ENCODE data around the gene ECM2.

The ECM2 gene

DNA sequence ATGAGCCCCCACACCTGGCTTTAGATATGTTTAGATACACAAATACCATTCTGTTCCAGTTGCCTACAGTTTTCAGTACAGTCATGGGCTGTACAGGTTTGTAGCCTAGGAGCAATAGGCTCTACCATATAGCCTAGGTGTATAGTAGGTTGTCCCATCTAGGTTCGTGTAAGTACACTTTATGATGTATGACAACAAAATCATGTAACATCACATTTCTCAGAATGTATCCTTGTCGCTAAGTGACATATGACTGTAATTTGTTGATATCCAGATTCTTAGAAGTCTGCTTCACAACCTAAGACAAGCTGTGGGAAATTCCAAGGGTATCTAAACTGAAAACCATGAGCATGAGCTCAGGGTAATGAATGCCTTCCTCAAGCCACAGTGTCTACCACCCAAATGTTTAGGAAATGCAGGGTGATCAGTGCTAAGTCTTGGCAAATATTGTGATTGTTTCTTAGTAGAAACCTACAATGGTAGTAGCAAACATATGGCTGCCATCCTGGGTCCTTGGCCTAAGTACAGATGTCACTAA lies 8.4 kb downstream of the ECM2 start:
- DNase-seq: no peak

- no peak for DNase-seq
Measured at GRCh38 chr9:92525306-92525705, 10.5 kb downstream of the ECM2 start.

DNA sequence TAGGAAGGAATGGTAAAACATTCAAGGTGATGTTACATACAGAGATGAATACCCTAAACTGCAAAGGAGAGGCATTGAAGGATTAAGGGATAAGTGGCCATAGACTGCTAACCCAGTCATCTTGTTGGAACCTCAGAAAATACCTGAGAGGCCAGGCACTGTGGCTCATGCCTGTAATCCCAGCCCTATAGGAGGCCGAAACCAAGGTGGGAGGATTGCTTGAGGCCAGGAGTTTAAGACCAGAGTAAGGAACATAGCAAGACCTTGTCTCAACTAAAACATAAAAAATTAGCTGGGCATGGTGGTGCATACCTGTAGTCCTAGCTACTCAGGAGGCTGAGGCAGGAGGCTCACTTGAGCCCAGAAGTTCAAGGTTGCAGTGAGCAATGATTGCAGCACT lies 10.9 kb downstream of the ECM2 start:
- no peak for DNase-seq

- no peak for DNase-seq
Measured at GRCh38 chr9:92522983-92523970, 12.5 kb downstream of the ECM2 start.

DNA sequence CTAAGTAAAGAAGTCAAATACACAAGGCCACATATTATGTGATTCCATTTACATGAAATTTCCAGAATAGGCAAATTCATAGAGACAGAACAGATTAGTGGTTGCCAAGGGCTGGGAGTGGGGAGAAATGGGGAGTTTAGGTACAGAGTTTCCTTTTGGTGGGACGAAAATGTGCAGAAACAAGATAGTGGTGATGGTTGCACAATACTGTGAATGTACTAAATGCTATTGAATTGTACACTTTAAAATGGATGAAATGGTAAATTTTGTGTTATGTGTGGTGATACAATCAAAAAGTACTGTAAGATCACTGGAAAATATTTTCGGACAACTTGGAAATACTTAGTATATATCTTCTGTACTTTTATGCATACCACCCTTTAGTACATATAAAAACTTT lies 15.0 kb downstream of the ECM2 start:
- no peak for DNase-seq

DNA sequence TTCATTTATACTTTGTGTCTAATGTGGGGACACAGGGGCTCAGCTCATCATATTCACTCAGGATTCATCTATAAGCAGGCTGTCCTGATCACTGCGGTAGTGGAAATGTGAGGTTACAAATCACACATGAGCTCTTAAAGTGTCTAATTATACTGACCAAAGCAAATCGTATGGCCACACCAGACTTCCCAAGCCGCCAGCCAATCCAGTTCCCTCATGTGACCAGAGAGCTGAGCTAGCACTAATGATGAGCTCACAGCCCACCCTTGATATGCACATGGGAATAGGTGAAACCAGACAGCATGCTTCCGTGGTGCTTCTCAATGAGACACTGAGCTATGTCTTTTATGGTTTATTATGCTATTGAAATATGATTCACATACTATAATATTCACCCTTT lies 17.6 kb downstream of the ECM2 start:
- no peak for DNase-seq

GRCh38 chr9:92517046-92517445 lies 18.7 kb downstream of the ECM2 start:
- no peak for DNase-seq

DNA sequence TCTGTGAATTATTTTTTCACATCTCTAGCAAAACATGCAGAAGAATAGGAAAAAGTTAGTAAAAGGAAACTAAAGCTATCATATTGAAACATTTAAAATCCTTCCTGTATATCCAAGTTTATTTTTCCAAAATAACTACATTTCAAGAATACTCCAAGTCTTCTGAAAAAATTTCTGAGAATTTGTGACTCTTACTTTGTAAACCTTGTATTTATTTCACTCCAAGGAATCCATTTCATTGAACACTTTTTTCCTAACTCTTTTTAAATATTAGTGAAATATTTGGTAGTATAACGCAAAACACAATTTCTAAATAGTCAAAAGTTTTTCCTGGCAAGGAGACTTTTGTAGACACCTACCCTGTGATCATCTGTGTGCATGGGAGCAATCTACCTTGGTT lies 19.3 kb downstream of the ECM2 start:
- DNase-seq: no peak

GRCh38 chr9:92514635-92515034 lies 21.2 kb downstream of the ECM2 start:
- DNase-seq: no peak

DNA sequence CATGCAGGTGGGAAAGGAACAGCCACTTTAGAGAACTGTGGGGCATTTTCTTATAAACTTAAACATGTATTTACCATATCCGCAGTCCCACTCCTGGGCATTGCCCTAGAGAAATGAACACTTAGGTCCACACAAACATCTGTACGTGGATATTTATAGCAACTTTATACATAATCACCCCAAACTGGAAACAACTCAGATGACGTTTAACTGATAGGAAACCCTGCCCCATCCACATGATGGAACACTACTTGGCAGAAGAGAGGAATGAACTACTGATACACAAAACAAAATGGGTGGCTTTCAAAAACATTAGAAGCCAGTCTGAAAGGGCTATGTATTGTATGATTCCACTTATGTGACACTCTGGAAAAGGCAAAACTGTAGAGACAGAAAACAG lies 22.4 kb downstream of the ECM2 start:
- DNase-seq: no peak

DNA sequence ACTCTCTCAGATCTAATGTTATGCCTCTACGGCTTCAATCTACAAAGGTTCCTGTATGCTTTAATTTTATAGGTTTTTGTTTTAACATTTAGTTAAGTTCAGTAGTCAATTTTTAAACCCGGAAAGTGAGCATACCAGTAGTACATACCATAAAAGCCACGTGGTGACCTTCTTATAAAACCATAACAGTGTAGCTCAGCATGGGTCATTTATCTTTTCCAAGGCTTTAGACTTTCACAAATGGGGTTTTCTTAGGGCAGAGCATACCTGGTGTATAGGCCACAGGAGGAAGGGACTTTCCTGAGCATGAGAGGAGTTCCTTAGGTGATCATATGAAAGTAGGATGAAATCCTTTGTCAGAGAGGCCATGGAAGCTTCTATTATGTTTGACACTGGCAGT lies 23.2 kb downstream of the ECM2 start:
- no peak for DNase-seq

GRCh38 chr9:92510747-92511146 lies 25.0 kb downstream of the ECM2 start:
- no peak for DNase-seq

GRCh38 chr9:92509050-92509449 lies 26.7 kb downstream of the ECM2 start:
- no peak for DNase-seq

DNA sequence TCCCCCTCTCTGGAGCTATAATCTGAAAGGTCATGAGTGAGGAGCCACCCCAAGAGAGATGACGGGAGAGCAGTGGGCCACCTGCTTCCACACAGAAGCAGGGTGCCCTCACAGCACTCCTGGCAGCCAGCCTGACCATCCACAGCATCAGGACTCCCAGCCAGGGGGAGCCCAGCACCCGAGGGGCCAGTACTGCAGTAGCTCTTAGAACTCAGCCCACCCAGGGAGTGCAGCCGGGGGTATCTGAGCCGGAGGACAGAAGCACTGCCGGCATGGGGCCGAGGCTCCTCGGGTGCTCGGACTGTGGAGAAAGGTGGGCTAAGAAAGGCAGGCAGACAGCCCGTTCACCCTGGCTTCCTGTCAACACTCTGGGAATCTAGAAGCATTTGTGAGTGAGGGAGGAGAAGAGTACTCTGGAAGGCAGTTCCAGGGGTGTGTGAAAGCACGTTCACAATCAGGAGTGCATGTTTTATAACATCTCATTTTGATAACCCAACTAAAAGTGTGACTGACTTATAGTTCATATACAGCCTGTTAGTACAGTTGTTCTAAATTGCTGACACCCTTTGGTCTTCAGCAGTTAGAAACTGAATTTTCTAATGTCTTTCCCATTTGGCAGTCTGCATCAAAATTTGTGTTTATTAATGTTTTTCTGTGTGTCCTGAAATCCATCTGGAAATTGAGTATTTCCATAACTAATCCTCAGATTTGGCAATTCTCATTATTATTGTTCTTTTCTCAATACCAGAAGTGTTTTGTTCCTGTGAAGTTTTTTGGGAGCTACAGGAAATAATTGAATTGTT lies 27.6 kb downstream of the ECM2 start:
- DNase-seq: no peak

- DNase-seq: no peak
Measured at GRCh38 chr9:92507496-92507895, 28.3 kb downstream of the ECM2 start.

DNA sequence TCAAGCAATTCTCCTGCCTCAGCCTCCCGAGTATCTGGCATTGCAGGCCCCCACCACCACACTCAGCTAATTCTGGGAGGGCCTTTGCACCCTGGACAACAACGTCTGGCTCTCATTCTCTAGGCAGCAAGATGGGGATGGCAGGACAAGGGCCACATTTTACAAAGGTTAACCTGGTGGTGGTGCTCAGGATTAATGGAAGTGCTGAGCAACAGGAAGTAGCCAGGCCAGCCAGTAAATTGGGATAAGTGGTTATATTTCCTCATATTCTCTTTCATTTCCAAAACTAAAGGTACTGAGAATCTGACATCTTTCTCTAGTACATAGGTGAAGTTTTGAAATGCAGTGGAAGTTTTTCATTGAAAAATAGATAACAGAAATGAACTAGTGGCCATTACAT lies 28.8 kb downstream of the ECM2 start:
- no peak for DNase-seq

- DNase-seq: no peak
Measured at GRCh38 chr9:92506184-92506857, 29.5 kb downstream of the ECM2 start.

GRCh38 chr9:92504881-92505280 lies 30.9 kb downstream of the ECM2 start:
- no peak for DNase-seq

DNA sequence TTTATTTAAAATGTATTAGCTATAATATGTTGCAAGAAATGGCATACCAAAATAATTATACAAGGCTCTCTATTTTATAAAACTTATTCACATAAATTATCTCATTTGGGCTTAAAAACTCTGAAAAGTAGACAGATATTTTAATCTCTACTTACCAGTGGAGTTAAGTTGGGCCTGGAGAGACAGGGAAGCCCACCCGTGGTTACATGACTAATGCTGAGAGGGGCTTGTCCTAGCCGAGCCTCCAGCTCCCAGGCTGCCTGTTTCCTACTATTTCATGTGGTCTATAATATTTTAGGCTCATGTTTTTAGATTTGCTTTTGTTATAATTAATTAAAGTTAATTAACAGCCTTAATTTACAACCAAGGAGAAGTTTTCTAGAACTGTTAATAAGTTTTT lies 32.6 kb downstream of the ECM2 start:
- DNase-seq: no peak

DNA sequence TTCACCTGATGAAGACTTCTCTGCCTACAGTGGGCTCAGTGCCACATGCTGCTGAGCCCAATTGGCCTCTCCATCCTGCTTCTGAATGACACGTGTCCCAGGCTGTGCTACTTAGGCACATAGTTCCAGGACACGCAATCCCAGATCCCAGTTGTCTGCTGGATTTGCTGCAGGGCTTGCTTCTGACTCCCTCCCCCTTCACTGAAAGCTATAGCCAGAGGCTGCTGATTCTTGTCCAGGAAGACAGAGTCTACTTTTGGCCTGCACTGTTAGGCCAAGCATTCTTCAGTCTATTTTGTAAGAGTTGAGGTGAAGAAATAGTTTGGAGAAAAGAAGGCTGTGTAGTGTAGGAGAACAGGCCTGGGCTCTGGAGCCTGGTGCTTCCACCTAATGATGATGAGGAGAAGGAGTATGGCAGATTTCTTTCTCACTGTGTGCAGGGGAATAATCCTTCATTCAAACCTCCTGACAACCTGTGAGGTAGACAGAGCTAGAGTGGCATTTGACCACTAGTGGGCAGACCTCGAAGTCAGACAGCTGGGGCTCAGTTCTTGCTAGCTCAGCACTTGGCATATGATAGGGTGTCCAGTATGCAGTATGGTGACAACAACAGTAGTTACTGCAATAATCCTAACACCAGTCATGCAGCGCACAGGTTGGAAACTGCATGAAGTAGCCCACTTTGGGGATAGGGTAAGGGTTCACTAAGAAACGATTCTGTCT lies 34.0 kb downstream of the ECM2 start:
- DNase-seq: no peak

DNA sequence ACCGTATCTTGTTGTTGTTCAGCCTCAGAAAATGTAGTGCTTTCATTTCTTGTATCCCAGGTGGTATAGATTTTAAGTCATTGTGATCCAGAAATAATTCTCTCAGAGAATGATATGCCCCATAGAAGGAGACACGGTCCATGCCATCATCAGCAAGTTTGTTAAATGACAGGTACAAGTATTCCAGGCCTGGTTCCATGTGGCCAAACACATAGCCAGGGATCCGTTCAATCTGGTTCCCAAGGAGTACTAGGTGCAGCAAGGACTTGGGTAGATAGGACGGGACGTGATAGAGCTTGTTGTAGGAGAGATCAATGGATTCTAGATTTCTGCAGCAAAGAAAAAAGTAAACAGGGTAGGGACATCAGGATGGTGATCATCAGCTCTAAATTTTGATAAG lies 35.1 kb downstream of the ECM2 start:
- no peak for DNase-seq

DNA sequence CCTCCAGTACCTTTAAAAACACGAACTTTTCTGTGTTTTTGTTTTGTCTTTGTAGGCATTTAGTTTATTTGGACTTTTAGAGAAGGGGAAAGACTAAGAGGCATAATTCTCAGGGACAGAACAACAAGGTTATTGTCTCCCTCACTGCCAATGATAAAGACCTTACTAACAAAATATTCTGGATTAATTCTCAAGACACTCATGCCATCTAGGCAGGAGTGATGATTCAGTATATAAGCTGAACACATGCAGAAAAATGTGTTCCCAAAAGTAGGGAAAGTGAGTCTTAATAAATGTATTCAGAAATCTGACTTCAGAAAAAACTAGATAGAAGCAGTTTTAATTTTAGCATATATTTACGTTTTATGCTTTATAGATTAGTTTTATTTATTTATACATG lies 36.1 kb downstream of the ECM2 start:
- DNase-seq: no peak
